Suprapubic skin (tissue), 4 donors: Measurements from ENCODE around the gene RALGPS1.

Experiments used
- CTCF ChIP-seq, 2 donors: fragments of 200-600 bp in 1 of 2; fragments of 450-650 bp in 1 of 2; sonication (generic) in 1 of 2; IDR thresholded peaks; one replicate each; pipeline ENCODE4 v1.5.1; 2016 to 2019; ENCODE audit warnings: antibody characterized with exemption in 2 of 2, mild to moderate bottlenecking in 1 of 2, moderate library complexity in 1 of 2
- EP300 ChIP-seq: sonication (generic); formaldehyde crosslinking; IDR thresholded peaks from one replicate; pipeline ENCODE4 v1.6.1; 2017; ENCODE audit warnings: antibody characterized with exemption
- POLR2A ChIP-seq, 2 donors: fragments of 450-650 bp; IDR thresholded peaks; one replicate each; pipeline ENCODE4 v1.6.1; 2017; ENCODE audit warnings: antibody characterized with exemption in 2 of 2, mild to moderate bottlenecking in 2 of 2, moderate library complexity in 2 of 2
- POLR2AphosphoS5 ChIP-seq, 3 donors: sonication (generic); formaldehyde crosslinking; IDR thresholded peaks; one replicate each; pipeline ENCODE4 v1.6.1; 2017; ENCODE audit warnings: antibody characterized with exemption in 3 of 3

- no peak for TF ChIP-seq POLR2A (IDR thresholded peaks at IDR 0.05)
- no peak for TF ChIP-seq CTCF (IDR thresholded peaks at IDR 0.05)
- TF ChIP-seq EP300: no peak
- no peak for TF ChIP-seq POLR2AphosphoS5 (IDR thresholded peaks at IDR 0.05)
These were observed 19.9 kb downstream of the RALGPS1 start for GRCh38 chr9:126934441-126934840.
